GM08714 (cell line): Measurements from ENCODE around the gene MAN1C1.

Source experiments
- H3K4me3 ChIP-seq: fragments of 200-500 bp; sonication (Bioruptor generic); 2 replicates; pipeline ENCODE4 v1.5.1; 2014; ENCODE audit warnings: mild to moderate bottlenecking, low read length, inconsistent platforms
- ZNF274 ChIP-seq: IDR thresholded peaks from 2 replicates; pipeline ENCODE4 v1.6.1; 2012; ENCODE audit warnings: mild to moderate bottlenecking, low read depth, low read length

The MAN1C1 gene

GRCh38 chr1:25760122-25760719 lies 143.6 kb downstream of the MAN1C1 start:
- H3K4me3 ChIP-seq: no peak overlapping the region
- no peak for TF ChIP-seq ZNF274

GRCh38 chr1:25760871-25761270 lies 144.3 kb downstream of the MAN1C1 start:
- no peak overlapping the region for H3K4me3 ChIP-seq
- no peak for TF ChIP-seq ZNF274

GRCh38 chr1:25763493-25763892 lies 146.9 kb downstream of the MAN1C1 start:
- H3K4me3 ChIP-seq: no peak overlapping the region
- no peak for TF ChIP-seq ZNF274

GRCh38 chr1:25765136-25765922 lies 148.7 kb downstream of the MAN1C1 start:
- TF ChIP-seq ZNF274: no peak
- H3K4me3 ChIP-seq: no peak overlapping the region

GRCh38 chr1:25765923-25766589 lies 149.5 kb downstream of the MAN1C1 start:
- no peak overlapping the region for H3K4me3 ChIP-seq
- no peak for TF ChIP-seq ZNF274

- no peak for TF ChIP-seq ZNF274
- H3K4me3 ChIP-seq: no peak overlapping the region
These were observed 150.3 kb downstream of the MAN1C1 start for GRCh38 chr1:25766721-25767436.

- no peak for TF ChIP-seq ZNF274
These were observed 150.8 kb downstream of the MAN1C1 start for GRCh38 chr1:25767437-25767770.

GRCh38 chr1:25768999-25769398 lies 152.4 kb downstream of the MAN1C1 start:
- no peak overlapping the region for H3K4me3 ChIP-seq
- TF ChIP-seq ZNF274: no peak

More at GRCh38 chr1:25767437-25767770, 150.8 kb downstream of the MAN1C1 start:
- no peak overlapping the region for H3K4me3 ChIP-seq

GRCh38 chr1:25769625-25770383 lies 153.2 kb downstream of the MAN1C1 start:
- no peak overlapping the region for H3K4me3 ChIP-seq
- TF ChIP-seq ZNF274: no peak

- TF ChIP-seq ZNF274: no peak
- no peak overlapping the region for H3K4me3 ChIP-seq
These were observed 154.1 kb downstream of the MAN1C1 start for GRCh38 chr1:25770541-25771220.

GRCh38 chr1:25771221-25772114 lies 154.9 kb downstream of the MAN1C1 start:
- H3K4me3 ChIP-seq: no peak overlapping the region; the same call in 1 of the 2 replicates
- no peak for TF ChIP-seq ZNF274

- H3K4me3 ChIP-seq: no peak overlapping the region
- no peak for TF ChIP-seq ZNF274
These were observed 155.6 kb downstream of the MAN1C1 start for GRCh38 chr1:25772164-25772563.
